ENCODE measurements around the gene OTUD4.

The OTUD4 gene

DNA sequence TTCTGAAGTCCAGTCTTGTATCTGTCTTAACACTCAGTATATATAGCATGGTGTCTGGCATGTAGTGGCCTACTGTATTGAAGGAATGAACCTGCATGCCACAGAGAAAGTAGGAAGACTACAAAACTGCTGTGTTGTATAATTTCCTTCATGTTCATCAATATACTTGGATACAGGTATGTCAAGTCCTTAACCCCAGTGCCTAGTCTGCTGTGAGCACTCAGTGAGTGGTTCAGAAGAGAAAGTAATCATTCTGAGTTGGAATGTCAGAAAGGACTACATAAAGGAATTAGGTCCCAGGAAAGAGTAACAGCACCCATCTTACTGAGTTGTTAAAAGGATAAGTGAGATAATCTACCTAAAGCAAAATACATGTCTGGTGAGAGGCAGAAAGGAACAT lies 50.3 kb downstream of the OTUD4 start:
- Histone ChIP-seq H3K9me3 (ENCODE audit: control insufficient read depth in 2 of 2, low read length in 2 of 2) (no peaks in the 10 kb centered on the region), H3K27me3 (ENCODE audit: control insufficient read depth in 1 of 2, insufficient read depth in 2 of 2, low read length in 2 of 2) (no peaks in the 10 kb centered on the region), H3K9ac (ENCODE audit: low read length in 2 of 2) (no peak overlapping the region), H3K4me1 (ENCODE audit: control insufficient read depth, insufficient read depth, low read length) (no peaks in the 10 kb centered on the region), H3K27ac (ENCODE audit: low read length) (no peak overlapping the region), H3K36me3 (ENCODE audit: control insufficient read depth in 2 of 2, insufficient read depth in 2 of 2, low read length in 2 of 2) (peaks cover 13 to 21% of the 10 kb centered on the region in 2 donors), H3K4me3 (ENCODE audit: low read length in 2 of 2) (no peak overlapping the region)

DNA sequence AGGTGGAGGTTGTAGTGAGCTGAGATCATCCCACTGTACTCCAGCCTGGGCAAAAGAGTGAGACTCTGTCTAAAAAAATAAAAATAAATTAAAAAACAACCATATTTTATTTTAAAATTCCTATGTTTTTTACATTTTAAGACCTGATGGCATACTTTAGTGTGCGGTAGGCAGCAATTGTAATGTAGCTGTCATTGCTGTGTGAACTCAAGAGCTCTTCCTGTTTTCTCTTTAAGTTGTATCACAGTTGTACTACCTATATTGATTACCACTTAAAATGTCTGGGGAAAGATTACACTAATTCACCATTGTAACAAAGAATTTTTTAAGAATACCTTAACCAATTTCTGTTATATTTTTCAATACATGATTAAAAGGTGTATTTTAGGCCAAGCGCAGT lies 55.0 kb downstream of the OTUD4 start:
- Histone ChIP-seq H3K4me1 (ENCODE audit: control insufficient read depth, insufficient read depth, low read length) (no peaks in the 10 kb centered on the region), H3K27ac (ENCODE audit: low read length) (no peak overlapping the region), H3K4me3 (ENCODE audit: low read length in 2 of 2) (no peak overlapping the region), H3K27me3 (ENCODE audit: control insufficient read depth in 1 of 2, insufficient read depth in 2 of 2, low read length in 2 of 2) (no peaks in the 10 kb centered on the region), H3K36me3 (ENCODE audit: control insufficient read depth in 2 of 2, insufficient read depth in 2 of 2, low read length in 2 of 2) (peaks cover 23 to 46% of the 10 kb centered on the region in 2 donors), H3K9me3 (ENCODE audit: control insufficient read depth in 2 of 2, low read length in 2 of 2) (no peaks in the 10 kb centered on the region), H3K9ac (ENCODE audit: low read length in 2 of 2) (no peak overlapping the region)

DNA sequence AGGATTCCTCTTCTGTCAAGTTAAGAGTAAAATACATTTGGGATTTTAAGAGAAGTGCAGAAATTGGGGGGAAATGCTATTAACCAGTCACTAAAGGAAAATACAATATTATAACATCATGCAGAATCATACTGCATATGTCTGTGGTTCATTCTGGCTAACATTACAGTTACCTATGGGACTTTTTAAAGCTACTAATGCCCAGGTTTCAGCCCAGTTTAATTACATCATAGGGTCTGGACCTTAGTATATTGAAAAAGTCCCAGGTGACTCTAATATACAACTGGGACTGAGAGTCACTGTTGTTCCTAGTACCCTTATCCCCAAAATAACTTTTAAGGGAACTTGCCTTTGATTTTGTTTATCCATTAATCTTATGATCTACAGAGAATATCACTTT lies 72.3 kb downstream of the OTUD4 start:
- no peak overlapping the region for H3K4me3 ChIP-seq (ENCODE audit: low read length in 2 of 2)
- H3K36me3 ChIP-seq (ENCODE audit: control insufficient read depth in 2 of 2, insufficient read depth in 2 of 2, low read length in 2 of 2): peaks cover 22 to 53% of the 10 kb centered on the region in 2 donors
- H3K27ac ChIP-seq (ENCODE audit: low read length): no peak overlapping the region
- no peaks in the 10 kb centered on the region for H3K9me3 ChIP-seq (ENCODE audit: control insufficient read depth in 2 of 2, low read length in 2 of 2)
- no peak overlapping the region for H3K9ac ChIP-seq (ENCODE audit: low read length in 2 of 2)
- no peaks in the 10 kb centered on the region for H3K4me1 ChIP-seq (ENCODE audit: control insufficient read depth, insufficient read depth, low read length)
- no peaks in the 10 kb centered on the region for H3K27me3 ChIP-seq (ENCODE audit: control insufficient read depth in 1 of 2, insufficient read depth in 2 of 2, low read length in 2 of 2)

DNA sequence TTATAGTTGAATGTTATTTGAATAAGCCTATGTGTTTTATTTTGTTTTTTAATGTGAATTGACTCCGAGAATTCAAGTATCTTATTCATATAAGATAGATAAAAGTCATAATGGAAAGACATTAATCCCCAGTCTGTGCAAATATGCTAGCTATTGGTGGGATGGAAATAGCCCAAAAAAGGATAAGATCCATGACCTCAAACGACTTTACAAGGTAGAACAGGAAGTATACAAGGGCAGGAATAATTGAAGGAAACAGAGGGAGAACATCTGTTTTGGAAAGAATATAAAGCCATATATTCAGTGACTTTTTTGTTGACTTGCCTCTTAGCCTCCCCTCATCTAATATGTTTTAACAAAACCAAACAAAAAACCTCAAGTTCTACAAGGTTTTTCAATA lies 73.3 kb downstream of the OTUD4 start:
- H3K27ac ChIP-seq (ENCODE audit: low read length): no peak overlapping the region
- no peak overlapping the region for H3K9ac ChIP-seq (ENCODE audit: low read length in 2 of 2)
- no peaks in the 10 kb centered on the region for H3K27me3 ChIP-seq (ENCODE audit: control insufficient read depth in 1 of 2, insufficient read depth in 2 of 2, low read length in 2 of 2)
- H3K9me3 ChIP-seq (ENCODE audit: control insufficient read depth in 2 of 2, low read length in 2 of 2): no peaks in the 10 kb centered on the region
- peaks cover 17 to 43% of the 10 kb centered on the region in 2 donors for H3K36me3 ChIP-seq (ENCODE audit: control insufficient read depth in 2 of 2, insufficient read depth in 2 of 2, low read length in 2 of 2)
- no peak overlapping the region for H3K4me3 ChIP-seq (ENCODE audit: low read length in 2 of 2)
- no peaks in the 10 kb centered on the region for H3K4me1 ChIP-seq (ENCODE audit: control insufficient read depth, insufficient read depth, low read length)

DNA sequence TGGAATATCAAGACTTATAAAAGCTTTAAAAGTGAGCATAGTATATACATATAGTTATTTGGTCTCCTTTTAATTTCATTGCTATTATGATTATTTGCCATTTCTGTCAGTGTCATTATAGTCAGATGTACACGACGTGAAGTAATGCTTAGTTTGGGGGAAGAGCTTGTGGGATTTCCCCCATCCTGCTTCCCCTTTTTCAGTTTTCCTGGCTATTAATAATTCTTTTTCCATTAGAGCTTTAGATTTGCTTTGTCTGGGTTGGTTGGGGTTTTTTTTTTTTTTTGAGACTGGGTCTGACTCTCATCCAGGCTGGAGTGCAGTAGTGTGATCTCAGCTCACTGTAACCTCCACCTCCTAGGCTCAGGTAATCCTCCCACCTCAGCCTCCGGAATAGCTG lies 76.9 kb downstream of the OTUD4 start:
- H3K27ac ChIP-seq (ENCODE audit: low read length): no peak overlapping the region
- peaks cover 8 to 23% of the 10 kb centered on the region in 2 donors for H3K36me3 ChIP-seq (ENCODE audit: control insufficient read depth in 2 of 2, insufficient read depth in 2 of 2, low read length in 2 of 2)
- no peaks in the 10 kb centered on the region for H3K27me3 ChIP-seq (ENCODE audit: control insufficient read depth in 1 of 2, insufficient read depth in 2 of 2, low read length in 2 of 2)
- no peak overlapping the region for H3K4me3 ChIP-seq (ENCODE audit: low read length in 2 of 2)
- no peak overlapping the region for H3K9ac ChIP-seq (ENCODE audit: low read length in 2 of 2)
- H3K4me1 ChIP-seq (ENCODE audit: control insufficient read depth, insufficient read depth, low read length): no peaks in the 10 kb centered on the region
- H3K9me3 ChIP-seq (ENCODE audit: control insufficient read depth in 2 of 2, low read length in 2 of 2): no peaks in the 10 kb centered on the region

DNA sequence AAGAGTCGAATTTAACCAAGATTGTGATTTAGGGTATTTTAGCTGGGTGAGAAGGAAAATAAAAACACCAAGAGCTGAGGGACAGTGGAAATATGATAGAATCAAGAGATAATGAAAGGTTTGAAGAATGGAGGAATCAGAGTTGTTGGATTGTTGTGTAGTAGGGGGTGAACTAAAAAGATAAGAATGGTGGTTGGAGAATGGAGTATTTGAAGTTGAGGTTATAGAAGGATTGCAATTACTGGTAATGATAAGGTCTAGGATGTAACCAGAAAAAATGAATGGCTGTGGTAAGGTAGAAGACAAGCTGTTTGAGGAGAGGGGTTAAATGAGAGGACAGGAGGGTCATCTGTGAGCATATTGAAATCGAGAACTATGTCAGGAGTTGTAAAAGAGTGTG lies 77.8 kb downstream of the OTUD4 start:
- no peak overlapping the region for H3K9ac ChIP-seq (ENCODE audit: low read length in 2 of 2)
- peaks cover 3 to 18% of the 10 kb centered on the region in 2 donors for H3K36me3 ChIP-seq (ENCODE audit: control insufficient read depth in 2 of 2, insufficient read depth in 2 of 2, low read length in 2 of 2)
- no peak overlapping the region for H3K4me3 ChIP-seq (ENCODE audit: low read length in 2 of 2)
- H3K9me3 ChIP-seq (ENCODE audit: control insufficient read depth in 2 of 2, low read length in 2 of 2): no peaks in the 10 kb centered on the region
- no peaks in the 10 kb centered on the region for H3K27me3 ChIP-seq (ENCODE audit: control insufficient read depth in 1 of 2, insufficient read depth in 2 of 2, low read length in 2 of 2)
- H3K27ac ChIP-seq (ENCODE audit: low read length): no peak overlapping the region
- H3K4me1 ChIP-seq (ENCODE audit: control insufficient read depth, insufficient read depth, low read length): no peaks in the 10 kb centered on the region

DNA sequence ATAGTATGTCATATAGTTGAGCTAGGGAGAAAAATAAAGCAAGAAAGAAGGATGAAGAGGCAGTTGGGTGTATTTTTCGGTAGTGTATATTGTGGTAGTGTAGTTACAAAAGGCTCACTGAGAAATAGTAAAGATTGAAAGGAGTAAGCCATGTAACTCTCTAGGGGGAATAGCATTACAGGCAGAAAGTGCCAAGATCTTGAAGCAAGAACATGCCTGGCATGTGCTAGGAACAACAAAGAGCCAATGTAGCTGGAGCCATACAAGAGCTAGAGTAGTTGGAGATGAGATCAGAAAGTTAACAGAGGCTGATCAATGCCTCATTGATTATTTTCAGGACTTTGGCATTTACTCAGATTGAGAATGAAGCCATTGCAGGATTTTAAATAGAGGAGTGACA lies 79.3 kb downstream of the OTUD4 start:
- no peak overlapping the region for H3K4me3 ChIP-seq (ENCODE audit: low read length in 2 of 2)
- H3K4me1 ChIP-seq (ENCODE audit: control insufficient read depth, insufficient read depth, low read length): peaks cover 6% of the 10 kb centered on the region

DNA sequence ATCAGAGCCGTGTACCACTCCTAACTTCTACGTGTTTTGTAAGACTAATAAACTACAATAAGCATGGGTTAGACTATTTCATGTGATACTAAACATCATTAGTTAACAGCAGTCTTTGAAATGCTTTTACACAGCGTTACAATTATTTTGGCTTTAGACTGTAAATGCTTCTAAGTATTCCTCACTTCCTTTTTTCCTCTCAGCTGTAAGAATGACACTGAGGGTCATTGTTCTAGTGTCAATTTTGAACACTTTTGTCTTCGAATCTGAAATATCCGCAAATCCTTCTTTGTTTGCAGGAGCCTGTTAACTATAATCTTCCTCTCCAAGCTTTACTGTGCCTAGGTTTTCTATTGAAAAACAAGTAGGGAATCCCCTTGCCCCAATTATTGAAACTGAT lies 80.7 kb downstream of the OTUD4 start:
- no peak overlapping the region for H3K27ac ChIP-seq (ENCODE audit: low read length)
- no peaks in the 10 kb centered on the region for H3K27me3 ChIP-seq (ENCODE audit: control insufficient read depth in 1 of 2, insufficient read depth in 2 of 2, low read length in 2 of 2)
- H3K9me3 ChIP-seq (ENCODE audit: control insufficient read depth in 2 of 2, low read length in 2 of 2): no peaks in the 10 kb centered on the region
- H3K4me1 ChIP-seq (ENCODE audit: control insufficient read depth, insufficient read depth, low read length): peaks cover 6% of the 10 kb centered on the region
- no peak overlapping the region for H3K9ac ChIP-seq (ENCODE audit: low read length in 2 of 2)
- peak overlapping the region; percentile 91 to 94 for H3K4me3 ChIP-seq (ENCODE audit: low read length in 2 of 2)
- peaks cover under 1 to 6% of the 10 kb centered on the region in 2 donors for H3K36me3 ChIP-seq (ENCODE audit: control insufficient read depth in 2 of 2, insufficient read depth in 2 of 2, low read length in 2 of 2)

More for the DNA sequence above, 79.3 kb downstream of the OTUD4 start:
- Histone ChIP-seq H3K27me3 (ENCODE audit: control insufficient read depth in 1 of 2, insufficient read depth in 2 of 2, low read length in 2 of 2) (no peaks in the 10 kb centered on the region), H3K9ac (ENCODE audit: low read length in 2 of 2) (no peak overlapping the region), H3K27ac (ENCODE audit: low read length) (no peak overlapping the region), H3K36me3 (ENCODE audit: control insufficient read depth in 2 of 2, insufficient read depth in 2 of 2, low read length in 2 of 2) (peaks cover 0 to 9% of the 10 kb centered on the region in 2 donors), H3K9me3 (ENCODE audit: control insufficient read depth in 2 of 2, low read length in 2 of 2) (no peaks in the 10 kb centered on the region)

DNA sequence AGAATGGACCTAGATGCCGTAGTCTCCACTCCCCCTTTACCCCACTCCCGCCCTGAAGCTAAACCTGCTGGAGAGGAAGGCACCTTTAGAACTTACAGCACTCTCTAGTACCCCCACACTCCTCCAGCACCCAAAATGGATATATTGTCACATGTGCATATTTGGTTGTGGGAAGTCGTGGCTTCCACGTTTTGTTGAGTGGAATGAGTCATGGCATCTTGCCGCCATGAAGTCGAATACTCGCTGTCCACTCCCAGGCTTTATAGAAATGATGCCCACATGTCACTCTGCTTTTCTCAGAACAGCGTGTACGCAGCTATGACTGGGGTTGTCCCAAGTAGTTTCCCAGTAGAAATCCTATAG lies 81.7 kb downstream of the OTUD4 start:
- Histone ChIP-seq H3K9me3 (ENCODE audit: control insufficient read depth in 2 of 2, low read length in 2 of 2) (peaks cover 0 to 3% of the 10 kb centered on the region in 2 donors), H3K36me3 (ENCODE audit: control insufficient read depth in 2 of 2, insufficient read depth in 2 of 2, low read length in 2 of 2) (peaks cover 8 to 11% of the 10 kb centered on the region in 2 donors), H3K9ac (ENCODE audit: low read length in 2 of 2) (peak overlapping the region; percentile 91 to 98), H3K4me3 (ENCODE audit: low read length in 2 of 2) (peak overlapping the region; percentile 91 to 94), H3K4me1 (ENCODE audit: control insufficient read depth, insufficient read depth, low read length) (peaks cover 6% of the 10 kb centered on the region), H3K27me3 (ENCODE audit: control insufficient read depth in 1 of 2, insufficient read depth in 2 of 2, low read length in 2 of 2) (no peaks in the 10 kb centered on the region), H3K27ac (ENCODE audit: low read length) (peak overlapping the region; percentile 93)

DNA sequence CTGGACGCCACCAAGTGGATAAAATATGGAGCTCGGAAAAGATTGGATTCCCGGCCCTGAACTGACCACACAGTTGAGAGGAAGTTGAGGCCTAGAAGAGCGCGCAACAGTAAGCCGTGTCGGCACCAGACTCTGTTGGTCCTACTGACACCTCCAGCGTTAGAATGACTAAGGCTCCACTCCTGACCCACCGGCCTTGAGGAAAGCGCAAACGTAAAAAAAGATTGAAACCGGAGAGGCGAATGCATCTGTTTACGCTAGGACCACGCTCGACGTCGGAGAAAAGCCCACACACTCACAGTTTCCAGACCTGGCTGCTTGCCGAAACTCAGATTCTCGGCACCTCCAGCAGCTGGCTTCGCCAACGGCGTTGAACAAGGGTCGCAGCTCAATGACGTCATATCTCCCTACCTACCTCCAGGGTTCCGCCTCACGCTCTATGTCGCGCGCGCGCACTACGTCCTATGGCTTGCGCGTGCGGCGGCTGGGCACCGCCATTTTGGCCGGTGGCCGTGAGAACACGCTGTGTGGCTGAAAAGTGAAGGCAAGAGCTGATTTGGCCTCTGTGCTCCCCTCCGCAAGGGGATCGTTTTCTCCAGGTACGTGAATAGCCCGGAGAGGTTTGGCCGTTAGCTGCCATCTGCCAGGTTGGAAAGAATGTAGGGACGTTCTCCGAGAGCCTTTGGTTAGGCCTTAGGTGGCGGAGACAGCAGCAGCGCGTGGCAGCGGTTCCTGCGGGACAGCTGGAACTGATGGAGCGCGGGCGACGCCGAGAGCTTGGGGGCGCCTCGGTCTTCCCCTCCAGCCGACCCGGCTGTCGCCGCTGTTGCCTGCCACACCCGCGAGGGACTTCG lies 82.3 kb downstream of the OTUD4 start, which contains the start of the genes ABCE1 and ANAPC10:
TSS of gene ABCE1 (plus strand) at position 491 of the 854 bp plus-strand sequence. CDS start 6,102 bp downstream, outside the sequence.
TSS of gene ANAPC10 (minus strand) at position 376 of the 854 bp plus-strand sequence. CDS start 2,097 bp downstream, outside the sequence.
- H3K9me3 ChIP-seq (ENCODE audit: control insufficient read depth in 2 of 2, low read length in 2 of 2): peaks cover 0 to 4% of the 10 kb centered on the region in 2 donors
- no peaks in the 10 kb centered on the region for H3K27me3 ChIP-seq (ENCODE audit: control insufficient read depth in 1 of 2, insufficient read depth in 2 of 2, low read length in 2 of 2)
- peaks cover 10 to 11% of the 10 kb centered on the region in 2 donors for H3K36me3 ChIP-seq (ENCODE audit: control insufficient read depth in 2 of 2, insufficient read depth in 2 of 2, low read length in 2 of 2)
- H3K4me3 ChIP-seq (ENCODE audit: low read length in 2 of 2): peak within 1 kb of the TSS; percentile 91 to 94
- H3K4me1 ChIP-seq (ENCODE audit: control insufficient read depth, insufficient read depth, low read length): peaks cover 6% of the 10 kb centered on the region
- peak within 1 kb of the TSS; percentile 91 to 98 for H3K9ac ChIP-seq (ENCODE audit: low read length in 2 of 2)
- H3K27ac ChIP-seq (ENCODE audit: low read length): peak within 1 kb of the TSS; percentile 93

DNA sequence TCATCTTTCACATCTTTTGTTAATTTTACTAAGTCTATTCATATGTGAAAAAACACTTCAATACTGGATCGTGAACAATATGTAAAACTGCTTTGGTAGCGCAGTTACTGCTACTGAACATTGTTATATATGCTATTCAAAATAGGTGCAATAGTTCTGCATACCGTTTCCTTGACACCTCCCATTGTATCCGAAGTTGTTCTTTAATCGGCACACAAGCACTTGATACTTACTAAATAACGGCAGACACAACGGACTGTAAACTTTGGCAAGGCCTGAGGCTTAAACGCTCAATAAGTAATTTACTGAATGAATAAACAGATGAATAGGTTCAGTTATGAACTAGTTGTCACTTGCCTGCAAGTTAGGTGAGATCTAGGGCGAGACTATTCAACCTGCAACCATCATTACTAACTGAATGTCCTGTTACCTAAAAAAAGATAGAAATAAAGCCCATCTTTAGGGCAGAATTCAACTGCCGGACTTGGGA lies 83.0 kb downstream of the OTUD4 start:
- H3K9ac ChIP-seq (ENCODE audit: low read length in 2 of 2): peak overlapping the region; percentile 91 to 98
- peak overlapping the region; percentile 91 to 94 for H3K4me3 ChIP-seq (ENCODE audit: low read length in 2 of 2)
- peaks cover 0 to 4% of the 10 kb centered on the region in 2 donors for H3K9me3 ChIP-seq (ENCODE audit: control insufficient read depth in 2 of 2, low read length in 2 of 2)
- H3K27ac ChIP-seq (ENCODE audit: low read length): peak overlapping the region; percentile 93
- H3K27me3 ChIP-seq (ENCODE audit: control insufficient read depth in 1 of 2, insufficient read depth in 2 of 2, low read length in 2 of 2): no peaks in the 10 kb centered on the region
- peaks cover 15 to 16% of the 10 kb centered on the region in 2 donors for H3K36me3 ChIP-seq (ENCODE audit: control insufficient read depth in 2 of 2, insufficient read depth in 2 of 2, low read length in 2 of 2)
- peaks cover 6% of the 10 kb centered on the region for H3K4me1 ChIP-seq (ENCODE audit: control insufficient read depth, insufficient read depth, low read length)
